GM20000 (cell line): ENCODE results near the gene LIME1.

Experiments
- DNase-seq: peaks from one replicate; pipeline ENCODE4 v3.0.0; 2012; ENCODE audit warnings: low spot score
- CTCF ChIP-seq: IDR thresholded peaks from 2 replicates; pipeline ENCODE4 v1.5.1; 2012; ENCODE audit warnings: mild to moderate bottlenecking, control low read depth; ENCODE audit errors: extremely low read depth, missing control alignments

LIME1 gene

GRCh38 chr20:63752411-63753101 is 16.1 kb downstream of the LIME1 start:
- no peak for TF ChIP-seq CTCF
- no peak for DNase-seq

- TF ChIP-seq CTCF = no peak
- DNase-seq = no peak
Measured at GRCh38 chr20:63753381-63753780, 16.9 kb downstream of the LIME1 start.

- TF ChIP-seq CTCF = no peak
- DNase-seq = no peak
Measured at GRCh38 chr20:63754008-63754407, 17.5 kb downstream of the LIME1 start.

- DNase-seq = no peak
- TF ChIP-seq CTCF = no peak
Measured at GRCh38 chr20:63755933-63756647, 19.6 kb downstream of the LIME1 start.

- no peak for TF ChIP-seq CTCF
- DNase-seq = no peak
Measured at GRCh38 chr20:63756648-63756991, 20.2 kb downstream of the LIME1 start.

GRCh38 chr20:63758152-63758551 is 21.7 kb downstream of the LIME1 start:
- no peak for DNase-seq
- TF ChIP-seq CTCF = no peak

- TF ChIP-seq CTCF = no peak
- no peak for DNase-seq
Measured at GRCh38 chr20:63759377-63759901, 23.0 kb downstream of the LIME1 start.
